ENCODE measurements around the gene EMC6.

DNA sequence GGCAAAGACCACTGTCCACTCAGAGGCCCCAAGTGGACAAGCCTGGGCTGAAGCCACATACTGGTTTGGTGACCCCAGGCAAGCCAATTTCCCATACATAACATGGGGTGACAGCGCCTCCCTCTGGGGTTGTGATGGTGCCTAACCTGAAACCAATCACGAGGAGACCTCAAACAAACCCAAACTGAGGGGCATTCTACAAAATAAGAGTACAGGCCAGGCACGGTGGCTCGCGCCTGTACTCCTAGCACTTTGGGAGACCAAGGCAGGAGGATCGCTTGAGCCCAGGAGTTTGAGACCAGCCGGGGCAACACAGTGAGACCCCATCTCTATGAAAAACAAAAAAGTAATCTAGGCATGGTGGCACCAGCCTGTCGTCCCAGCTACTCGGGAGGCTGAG is 23.7 kb downstream of the EMC6 start:
- no peak for TF ChIP-seq POLR2AphosphoS5 (IDR thresholded peaks at IDR 0.05)
- TF ChIP-seq, protein P1, sequence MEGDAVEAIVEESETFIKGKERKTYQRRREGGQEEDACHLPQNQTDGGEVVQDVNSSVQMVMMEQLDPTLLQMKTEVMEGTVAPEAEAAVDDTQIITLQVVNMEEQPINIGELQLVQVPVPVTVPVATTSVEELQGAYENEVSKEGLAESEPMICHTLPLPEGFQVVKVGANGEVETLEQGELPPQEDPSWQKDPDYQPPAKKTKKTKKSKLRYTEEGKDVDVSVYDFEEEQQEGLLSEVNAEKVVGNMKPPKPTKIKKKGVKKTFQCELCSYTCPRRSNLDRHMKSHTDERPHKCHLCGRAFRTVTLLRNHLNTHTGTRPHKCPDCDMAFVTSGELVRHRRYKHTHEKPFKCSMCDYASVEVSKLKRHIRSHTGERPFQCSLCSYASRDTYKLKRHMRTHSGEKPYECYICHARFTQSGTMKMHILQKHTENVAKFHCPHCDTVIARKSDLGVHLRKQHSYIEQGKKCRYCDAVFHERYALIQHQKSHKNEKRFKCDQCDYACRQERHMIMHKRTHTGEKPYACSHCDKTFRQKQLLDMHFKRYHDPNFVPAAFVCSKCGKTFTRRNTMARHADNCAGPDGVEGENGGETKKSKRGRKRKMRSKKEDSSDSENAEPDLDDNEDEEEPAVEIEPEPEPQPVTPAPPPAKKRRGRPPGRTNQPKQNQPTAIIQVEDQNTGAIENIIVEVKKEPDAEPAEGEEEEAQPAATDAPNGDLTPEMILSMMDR (IDR thresholded peaks at IDR 0.05), result no peak
